HG03469 (cell line): ENCODE results near the gene TNK2.

Experiments
- ATAC-seq: cut with Tn5 transposase; IDR thresholded peaks from one replicate; pipeline ENCODE4 v1.9.1; 2021; ENCODE audit warnings: mild to moderate bottlenecking, moderate library complexity, moderate number of reproducible peaks; ENCODE audit not compliant: unreplicated experiment

The TNK2 gene

DNA sequence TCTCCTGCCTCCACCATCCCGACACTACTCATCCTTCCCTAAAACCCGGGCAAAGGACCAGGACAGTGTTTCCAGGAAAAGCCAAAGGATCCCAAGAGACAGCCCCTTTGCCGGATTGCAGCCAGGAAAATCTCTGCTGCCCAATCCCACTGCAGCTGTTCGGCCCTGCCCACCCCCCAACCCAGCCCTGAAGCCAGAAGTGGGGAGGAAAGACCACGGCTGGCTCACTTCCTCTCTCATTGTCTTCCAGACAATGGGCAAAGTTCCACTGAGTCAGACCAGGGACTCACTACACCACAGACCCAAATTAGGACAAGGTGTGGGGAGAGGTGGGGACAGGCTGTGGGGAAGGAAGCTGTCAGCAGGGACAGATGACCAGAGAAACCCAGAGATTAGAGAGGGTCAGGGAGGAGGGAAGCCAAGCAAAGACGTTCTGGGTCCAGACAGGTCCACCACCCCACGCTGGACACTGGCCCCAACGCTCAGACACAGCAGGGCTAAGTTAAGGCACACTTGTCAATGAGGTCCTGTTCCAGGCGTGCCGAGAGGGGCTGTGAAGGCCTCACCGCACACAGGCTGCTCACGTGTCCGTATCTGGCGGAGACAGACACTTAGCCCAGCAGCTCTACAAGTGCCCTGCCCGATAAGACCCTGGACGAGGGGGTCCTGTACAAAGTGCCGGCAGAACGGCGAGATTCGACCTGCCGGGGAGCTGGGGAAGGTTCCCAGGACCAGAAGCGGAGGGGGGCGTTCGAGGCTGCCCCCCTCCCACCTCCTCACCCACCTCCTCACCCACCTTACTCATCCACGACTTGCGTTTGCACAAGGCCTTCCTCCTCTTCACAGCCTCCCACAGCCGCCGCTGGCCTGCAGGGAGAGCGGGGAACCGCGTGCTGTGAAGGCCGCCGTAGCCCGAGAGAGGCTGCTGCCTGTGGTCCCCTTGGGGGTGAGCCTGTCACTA is 21.9 kb downstream of the TNK2 start:
- no peak for ATAC-seq

DNA sequence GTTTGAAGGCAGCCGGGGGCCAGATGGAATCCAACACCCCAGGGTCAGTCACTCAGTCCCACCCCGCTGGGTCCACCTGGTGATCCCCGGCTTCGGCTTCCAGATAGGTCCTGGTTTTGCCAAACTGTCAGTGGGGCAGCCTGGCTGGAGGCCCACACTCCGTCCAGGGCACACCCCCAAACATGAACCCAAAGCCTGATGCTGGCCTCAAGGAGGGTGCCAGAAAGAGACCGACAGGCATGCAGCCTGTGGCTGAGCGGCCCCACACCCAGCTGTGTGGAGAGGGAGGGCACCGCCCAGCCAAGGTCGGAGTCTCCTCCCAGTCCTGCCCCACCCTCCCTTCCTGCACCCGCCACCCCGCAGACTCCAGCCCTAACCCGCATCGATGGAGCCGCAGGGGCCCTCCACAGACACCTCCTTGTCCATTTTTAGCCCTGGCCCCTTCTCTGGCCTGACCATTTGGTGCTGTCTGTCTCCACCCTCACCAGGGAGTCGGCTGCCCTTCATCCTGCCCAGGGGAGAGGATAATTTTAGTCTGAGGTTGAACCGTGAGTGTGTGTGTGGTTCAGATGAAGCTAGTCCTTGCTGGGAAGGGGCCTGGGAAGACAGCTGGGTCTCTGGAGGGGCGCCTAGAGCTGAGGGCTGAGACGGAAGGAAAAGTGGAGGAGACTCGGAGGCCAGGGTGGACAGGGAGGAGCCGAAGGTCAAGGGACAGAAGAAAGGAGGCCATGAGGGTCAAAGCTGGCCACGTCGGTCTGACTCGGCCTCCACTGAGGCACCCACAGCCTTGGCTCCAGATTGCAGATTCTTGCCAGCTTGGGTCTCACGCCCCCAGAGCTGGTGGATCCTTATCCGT is 23.1 kb downstream of the TNK2 start:
- ATAC-seq = no peak

DNA sequence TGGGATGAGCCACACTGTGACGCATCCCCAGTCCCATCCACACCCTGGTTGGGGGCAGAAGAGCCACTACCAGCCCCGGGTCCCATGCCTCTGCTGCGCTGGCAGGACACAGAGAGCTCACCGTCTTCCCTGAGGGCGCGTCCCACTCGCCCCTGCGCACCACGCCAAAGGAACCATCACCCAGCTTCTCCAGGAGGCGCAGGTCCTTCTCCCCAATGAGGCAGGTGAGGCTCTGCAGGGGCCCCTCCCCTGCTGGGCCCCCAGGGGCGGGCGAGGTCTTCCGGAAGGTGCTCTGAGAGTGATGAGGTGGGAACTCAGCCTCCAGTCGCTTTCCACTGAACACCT is 23.7 kb downstream of the TNK2 start:
- ATAC-seq = no peak

DNA sequence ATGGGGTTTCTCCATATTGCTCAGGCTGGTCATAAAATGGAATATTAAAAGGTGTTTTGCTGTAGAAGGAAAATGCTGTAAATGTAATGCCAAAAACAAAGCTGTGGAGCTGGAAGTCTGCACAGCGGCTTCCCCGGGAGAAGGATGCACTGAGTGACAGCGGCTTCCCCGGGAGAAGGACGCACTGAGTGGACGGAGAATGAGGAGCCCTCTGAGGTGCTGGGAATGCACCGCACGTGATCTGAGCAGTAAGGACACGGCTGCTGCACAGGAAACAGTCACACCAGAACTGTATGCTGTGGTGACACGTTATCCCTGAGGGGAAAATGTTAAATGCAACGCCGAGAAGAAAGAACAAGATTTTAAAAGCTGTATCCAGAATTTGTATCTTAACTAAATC is 24.6 kb downstream of the TNK2 start:
- ATAC-seq = no peak

DNA sequence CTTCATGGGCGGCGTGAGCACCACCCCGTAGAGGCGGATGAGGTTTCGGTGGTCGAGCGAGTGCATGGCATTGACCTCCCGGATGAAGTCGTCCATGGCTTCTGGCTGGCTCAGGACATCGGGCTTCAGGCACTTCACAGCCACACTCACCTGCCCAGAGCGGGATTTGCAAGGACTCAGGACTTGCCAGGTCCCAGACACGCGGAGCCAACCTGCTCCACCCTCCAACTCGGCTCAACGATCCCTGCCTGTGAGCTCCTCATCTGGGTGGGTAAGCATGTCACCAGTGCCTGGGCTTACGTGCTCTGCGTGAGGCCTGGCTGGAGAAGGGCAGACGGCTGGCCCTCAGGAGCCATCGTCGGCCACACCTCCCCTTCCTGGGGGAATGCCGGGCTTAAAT is 25.2 kb downstream of the TNK2 start:
- no peak for ATAC-seq

DNA sequence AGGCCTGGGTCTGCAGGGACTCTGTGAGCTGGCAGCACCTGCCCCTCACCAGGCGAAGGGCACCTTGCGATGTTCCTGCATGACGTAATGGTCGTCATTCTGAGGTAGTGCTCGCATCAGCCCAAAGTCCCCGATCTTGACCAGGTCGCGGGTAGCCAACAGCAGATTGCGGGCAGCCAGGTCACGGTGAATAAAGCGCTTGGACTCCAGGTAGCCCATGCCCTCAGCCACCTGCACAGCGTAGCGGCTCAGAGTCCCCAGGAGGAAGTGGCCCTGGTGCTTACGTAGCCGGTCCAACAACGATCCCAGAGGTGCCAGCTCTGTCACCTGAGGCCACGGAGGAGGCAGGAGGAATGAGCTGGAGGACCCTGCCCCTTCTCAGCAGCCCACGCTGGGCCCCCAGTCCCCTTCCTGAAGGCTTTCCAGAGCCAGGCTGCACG is 26.3 kb downstream of the TNK2 start:
- no peak for ATAC-seq

DNA sequence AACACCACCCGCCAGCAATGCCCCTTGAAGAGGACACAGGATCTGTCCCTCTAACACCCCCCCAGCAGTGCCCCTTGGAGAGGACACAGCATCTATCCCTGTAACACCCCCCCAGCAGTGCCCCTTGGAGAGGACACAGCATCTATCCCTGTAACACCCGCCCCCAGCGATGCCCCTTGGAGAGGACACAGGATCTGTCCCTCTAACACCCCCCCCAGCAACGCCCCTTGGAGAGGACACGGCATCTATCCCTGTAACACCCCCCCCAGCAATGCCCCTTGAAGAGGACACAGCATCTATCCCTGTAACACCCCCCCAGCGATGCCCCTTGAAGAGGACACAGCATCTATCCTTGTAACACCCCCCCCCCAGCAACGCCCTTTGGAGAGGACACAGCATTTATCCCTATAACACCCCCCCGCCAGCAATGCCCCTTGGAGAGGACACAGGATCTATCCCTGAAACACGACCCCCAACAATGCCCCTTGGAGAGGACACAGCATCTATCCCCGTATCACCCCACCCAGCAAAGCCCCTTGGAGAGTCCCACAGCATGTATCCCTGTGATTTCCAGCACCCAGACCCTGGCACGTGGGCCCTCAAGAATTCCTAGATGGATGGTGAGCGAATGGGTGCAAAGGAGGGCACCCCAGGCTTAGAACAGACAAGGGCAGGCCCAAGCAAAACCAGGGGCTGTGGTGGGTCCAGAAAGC is 26.9 kb downstream of the TNK2 start:
- ATAC-seq = no peak

DNA sequence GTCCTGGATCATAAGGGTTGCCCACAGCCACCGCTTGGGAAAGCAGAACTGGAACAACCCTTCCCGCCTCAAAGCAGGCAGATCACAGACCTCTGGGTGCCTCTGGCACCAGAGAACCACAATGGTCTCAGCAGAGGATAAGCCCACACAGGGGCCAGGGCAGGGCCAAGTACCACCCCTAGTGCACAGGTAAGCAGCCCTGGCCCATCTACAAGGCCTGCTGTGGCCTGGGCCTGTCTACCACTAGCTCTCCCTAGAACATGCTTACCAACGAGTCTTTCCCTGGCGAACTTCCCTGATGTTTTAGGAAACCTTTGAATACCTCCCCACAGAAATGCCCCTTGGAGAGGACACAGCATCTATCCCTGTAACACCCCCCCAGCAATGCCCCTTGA is 28.3 kb downstream of the TNK2 start:
- no peak for ATAC-seq

DNA sequence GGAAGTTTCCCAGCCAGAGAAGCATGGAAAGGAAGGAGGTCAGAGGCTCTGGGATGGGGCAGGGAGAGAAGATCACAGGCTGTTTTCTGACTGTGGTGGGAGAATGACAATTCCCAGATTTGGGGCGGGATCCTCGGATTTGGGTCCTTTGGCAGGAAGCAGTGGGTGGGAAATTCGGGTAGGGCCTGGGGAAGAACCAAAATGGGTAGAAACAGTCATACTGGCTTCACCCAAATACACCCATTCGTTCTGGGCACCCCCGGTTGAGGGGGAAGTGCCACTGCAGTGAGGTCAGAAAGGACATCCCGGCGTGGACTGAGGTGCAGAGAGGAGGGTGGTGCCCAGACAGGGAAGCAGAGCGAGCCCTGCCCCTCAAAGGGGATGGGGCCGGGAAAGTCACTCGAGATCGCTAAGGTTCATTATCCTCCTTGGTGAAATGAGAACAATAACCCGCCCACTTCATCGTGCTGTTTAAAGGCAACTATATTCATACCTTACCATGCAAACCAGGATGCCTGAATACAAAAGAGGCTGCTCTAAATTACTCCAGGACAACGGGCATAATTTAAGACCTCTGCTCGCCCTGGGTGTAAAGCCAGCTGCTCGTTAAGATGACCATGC is 28.8 kb downstream of the TNK2 start:
- no peak for ATAC-seq

DNA sequence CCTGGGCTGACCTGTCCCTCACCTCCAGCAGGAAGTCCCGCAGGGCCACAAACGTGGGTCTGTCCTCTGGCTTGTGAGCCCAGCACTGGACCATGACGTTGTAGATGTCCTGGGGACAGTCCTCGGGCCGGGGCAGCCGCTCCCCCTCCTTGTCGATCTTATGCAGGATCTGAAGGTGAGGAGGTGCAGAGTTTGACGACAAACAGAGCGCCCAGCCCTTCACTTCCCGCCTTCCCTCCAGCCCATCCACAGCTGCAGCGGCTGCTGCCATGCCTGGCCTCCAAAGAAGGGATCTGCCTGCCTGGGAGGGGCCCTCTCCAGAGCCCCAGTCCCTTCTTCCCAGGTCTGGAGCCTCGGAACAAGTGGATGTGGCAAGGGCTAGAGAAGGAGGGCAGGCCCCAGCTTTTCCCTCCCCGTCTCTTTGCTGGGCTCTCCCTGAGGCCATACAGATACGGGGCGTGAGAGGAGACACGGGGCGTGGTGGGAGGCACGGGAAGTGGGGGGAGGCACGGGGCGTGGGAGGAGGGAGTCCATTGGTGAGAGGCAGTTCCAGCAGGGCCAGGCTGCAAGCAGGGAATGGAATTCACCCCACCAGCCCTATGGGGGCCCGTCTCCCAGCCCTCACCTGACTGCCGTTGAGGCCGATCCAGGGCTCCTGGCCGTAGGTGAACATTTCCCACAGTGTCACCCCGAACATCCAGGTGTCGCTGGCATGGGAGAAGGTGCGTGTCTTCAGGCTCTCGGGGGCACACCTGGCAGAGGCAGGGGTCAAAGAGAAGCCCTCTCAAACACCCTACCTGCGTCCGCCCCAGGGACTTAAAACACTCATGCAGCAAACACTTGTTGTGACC is 29.7 kb downstream of the TNK2 start:
- no peak for ATAC-seq

DNA sequence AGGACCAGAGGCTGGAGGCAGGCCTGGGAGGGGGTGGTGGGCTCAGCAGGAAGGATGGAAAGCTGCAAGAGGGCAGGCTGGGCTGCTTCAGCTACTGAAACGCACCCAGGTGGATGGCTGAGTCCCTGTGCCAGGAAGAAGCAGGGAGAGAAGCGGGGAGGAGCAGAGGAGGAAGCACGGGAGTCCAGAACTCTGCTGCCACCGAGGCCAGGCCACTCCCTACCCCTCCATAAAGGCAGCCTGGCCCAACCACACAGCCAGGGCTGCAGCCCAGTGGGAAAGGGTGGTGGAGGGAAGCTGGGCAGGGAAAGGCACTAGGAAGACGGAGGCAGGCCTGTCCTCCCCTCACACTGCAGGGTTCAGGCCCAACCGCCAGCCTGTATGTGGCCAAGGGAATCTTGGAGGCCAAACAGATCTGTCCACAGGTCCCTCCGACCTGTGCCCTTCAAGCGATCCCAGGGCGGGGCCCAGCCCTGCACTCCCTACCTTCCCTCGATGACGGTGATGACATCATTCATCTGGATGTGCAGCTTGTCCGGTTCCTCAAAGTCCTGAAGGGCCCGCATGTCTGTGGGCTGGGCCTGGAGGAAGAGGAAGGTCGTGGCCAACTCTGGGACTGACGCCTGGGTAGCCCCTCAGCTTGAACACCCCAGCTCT is 30.5 kb downstream of the TNK2 start:
- no peak for ATAC-seq

DNA sequence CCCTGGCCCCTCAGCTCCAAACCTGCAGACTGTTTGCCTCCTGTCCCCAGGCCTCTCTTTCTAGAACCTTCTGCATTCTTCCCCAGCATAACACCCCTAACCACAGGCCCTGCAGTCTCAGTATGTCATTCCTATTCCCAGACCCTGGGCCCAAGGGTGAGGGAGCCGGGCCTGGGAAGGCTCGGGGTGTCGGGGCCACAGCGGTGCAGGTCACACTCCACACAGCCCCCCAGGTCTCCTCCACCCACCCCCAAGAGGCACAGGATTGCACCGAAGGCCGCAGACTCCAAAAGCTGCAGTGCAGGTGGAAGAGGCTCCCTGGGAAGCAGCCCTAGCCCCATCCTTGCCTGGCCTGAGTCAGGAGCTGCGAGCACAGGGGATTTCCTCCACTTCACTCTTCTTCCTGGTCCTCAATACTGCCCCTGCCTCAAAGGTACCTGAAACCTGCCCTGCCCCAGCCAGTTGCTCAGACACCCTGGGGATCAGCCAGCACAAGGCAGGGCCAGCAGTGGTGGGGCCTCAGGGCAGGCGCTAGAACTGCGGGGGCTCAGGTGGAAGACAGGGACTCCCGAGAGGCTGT is 31.1 kb downstream of the TNK2 start:
- ATAC-seq = no peak

DNA sequence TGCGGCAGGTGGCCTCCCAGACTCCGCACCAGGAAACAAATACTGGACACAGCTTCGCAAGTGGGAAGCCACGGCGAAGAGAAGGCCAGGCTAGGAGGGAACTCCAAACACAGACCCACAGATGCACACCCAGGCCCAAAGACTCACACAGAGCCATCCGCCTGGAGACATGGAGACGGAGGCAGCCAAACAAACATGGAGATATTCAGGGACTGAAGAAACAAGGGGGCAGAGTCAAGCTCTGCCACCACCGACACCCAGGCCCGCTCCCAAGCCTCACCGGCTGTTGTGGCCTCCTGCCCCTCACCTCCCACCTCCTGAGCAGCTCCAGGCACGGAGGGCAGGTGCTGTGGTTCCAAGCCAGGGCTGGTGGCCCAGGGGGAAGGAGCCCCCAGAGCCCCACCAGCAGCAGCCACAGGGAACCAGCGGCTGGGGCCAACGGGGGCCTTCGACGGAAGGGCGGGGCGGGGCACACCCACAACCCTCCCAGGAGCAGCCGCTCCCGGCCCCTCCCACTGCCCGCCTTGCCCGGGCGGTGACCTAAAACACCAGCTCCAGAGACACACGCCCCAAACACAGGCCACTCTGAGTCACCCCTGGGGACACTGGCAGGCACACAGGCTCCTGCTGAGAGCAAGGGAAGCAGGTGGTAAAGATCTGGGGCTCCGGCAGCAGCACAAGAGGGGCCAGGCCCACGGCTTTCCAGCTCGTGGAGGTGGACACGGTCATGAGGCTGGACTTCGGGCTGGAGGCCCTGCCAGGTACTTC is 31.9 kb downstream of the TNK2 start:
- ATAC-seq = no peak

DNA sequence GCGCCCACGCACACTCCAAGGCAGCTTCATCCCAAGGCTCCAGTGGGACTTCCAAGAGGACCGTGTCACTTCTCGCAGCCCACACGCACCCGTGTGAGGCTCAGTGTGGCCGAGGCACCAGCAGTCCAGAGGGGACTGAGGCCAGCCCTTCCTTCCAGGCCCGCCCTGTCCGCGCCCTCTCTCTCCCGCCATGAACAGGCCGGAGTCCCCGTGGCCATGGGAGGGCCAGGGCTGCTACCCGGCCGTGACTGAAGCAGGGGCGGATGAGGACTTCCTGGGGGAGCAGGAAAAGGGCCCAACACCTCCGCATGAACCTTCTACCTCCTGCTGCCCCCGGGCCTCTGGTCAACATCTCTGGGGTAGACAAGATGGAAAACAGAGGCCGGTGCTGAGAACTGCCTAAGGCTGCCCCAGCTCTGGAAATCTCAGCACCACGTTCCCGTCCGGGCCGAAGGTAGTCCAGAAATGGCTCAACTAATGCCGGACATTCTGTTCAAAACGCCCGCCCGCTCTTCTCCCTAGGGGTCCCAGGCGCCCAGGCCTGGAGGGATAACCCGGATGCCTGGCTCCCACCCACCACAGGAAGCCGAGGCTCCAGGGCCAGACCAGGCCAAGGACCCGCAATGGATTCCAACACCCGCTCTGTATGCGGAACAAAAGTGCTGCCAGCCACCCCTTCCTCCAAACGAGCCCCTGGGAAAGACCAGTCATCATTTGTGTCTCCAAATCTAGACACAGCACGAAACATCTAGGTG is 32.7 kb downstream of the TNK2 start:
- ATAC-seq = no peak

DNA sequence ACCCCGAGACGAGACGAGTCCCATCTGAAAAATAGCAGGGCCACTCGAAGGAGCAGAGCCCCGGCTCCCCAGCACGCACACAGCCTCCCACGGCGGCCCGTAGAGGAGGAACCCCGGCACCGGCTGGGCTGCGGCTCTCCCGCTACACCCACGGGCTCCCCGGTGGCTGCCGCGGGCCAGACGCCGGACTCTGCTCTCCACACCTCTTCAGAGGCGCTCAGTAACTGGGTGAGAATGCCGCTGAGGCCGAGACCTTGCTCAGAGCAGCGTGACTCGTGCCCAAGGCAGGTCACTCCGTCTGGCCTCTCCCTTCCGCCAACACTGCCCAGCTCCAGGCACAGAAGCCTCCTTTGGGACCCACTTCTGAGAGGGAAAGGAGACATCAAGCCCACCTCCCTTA is 34.4 kb downstream of the TNK2 start:
- ATAC-seq = no peak

DNA sequence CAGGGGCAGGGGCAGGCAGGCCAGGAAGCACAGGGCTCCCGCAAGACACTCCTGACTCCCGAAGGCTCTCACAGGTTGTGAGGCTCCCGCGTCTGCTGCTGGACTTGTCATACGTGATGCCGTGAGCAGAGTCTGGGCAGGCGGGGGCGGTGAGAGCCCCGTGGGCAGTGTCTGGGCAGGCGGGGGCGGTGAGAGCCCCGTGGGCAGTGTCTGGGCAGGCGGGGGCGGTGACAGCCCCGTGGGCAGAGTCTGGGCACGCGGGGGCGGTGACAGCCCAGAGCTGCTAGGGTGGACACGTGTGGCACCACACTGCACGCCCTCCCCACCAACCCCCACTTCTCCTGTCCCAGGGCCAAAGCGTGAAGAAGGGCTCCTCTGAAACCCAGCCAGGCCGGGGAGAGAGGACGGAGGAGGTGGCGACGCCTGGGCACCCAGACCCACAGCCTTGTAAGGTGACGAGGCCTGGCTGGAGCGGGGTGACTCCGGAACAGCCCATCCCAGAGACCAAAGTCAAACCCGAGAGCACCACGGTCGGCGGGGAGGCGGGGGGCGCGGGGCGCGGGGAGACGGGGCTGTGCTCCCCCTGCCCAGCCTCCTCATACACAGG is 35.0 kb downstream of the TNK2 start:
- no peak for ATAC-seq

DNA sequence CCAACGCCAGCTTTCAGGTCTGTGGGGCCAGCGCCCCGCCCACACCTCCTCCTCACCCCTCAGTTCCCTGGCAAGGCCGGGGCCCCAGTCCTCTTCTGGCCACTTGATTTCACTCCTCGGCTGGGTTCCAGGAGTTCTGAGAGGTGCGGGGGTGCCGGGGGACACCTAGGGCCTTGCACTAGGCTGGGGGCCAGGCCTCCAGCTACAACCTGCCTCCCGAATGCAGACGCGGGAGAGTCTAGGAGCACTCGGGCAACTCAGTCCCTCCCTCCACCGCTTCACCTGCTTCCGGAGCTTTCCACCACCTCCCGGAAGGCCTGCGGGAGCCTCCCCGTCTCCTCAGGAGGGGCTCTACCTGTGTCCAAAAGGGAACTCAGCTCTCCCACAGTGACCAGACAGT is 35.6 kb downstream of the TNK2 start:
- no peak for ATAC-seq
